HL-60/S4 treated with retinoic acid at 250 ng/mL for 4 days and 3 days (cell line): ENCODE measurements around the gene TRPC3.
"Not testable (repeated sequence)": the region's sequence is repeated elsewhere in the genome, so short reads cannot be mapped to it uniquely, and the experiment has no call there.

Source experiments
- in situ Hi-C: fragments of 300-500 bp; cut with MboI; formaldehyde crosslinking; loops from 2 replicates; pipeline ENCODE4 v1.7.0; 2022; ENCODE audit warnings: low sequenced_read_pairs

TRPC3 gene

DNA sequence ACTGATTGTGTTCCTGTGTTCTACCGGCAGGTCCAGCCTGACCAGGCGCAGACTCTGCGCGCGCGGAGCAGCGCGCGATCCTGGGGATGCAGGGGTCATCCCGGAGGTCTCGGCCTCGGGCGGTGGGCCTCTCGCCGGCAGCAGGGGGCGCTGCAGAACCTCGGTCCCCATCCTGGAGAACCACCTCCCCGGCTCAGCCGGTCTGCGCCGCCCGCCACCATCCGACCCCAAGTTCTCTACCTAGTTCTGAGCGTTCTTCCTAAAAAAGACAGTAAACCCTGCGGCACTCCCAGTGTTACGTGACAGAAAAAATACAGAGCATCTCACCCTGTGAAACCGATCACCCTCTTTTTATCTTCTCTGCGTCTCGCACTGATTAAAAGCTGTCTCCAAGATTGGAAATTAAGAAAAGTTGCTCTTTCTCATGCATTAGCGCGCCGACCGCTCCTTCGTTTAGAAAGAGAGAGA, 1.6 kb downstream of the TRPC3 start:
- in situ Hi-C loops, result no loop called here

DNA sequence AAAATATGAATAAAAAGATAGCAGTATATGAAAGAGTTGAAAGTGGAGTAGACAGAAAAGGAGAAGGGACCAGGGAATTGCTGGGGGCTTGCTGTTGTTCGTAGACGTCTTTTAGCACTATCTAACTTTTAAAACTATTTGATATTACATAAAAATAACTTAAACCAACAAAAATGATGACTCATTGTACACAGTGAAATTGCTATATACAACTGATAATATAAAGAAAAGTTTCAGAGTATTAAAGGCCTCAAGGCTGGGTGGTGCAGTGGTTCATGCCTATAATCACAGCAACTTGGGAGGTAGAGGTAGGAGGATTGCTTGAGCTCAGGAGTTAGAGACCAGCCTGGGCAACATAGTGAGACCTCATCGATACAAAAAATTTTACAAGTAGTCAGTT, 5.2 kb downstream of the TRPC3 start:
- in situ Hi-C loops, result no loop called here

GRCh38 chr4:121943941-121944340, 7.9 kb downstream of the TRPC3 start:
- in situ Hi-C loops, result no loop called here

GRCh38 chr4:121939690-121940089, 12.2 kb downstream of the TRPC3 start:
- in situ Hi-C loops, result no loop called here

DNA sequence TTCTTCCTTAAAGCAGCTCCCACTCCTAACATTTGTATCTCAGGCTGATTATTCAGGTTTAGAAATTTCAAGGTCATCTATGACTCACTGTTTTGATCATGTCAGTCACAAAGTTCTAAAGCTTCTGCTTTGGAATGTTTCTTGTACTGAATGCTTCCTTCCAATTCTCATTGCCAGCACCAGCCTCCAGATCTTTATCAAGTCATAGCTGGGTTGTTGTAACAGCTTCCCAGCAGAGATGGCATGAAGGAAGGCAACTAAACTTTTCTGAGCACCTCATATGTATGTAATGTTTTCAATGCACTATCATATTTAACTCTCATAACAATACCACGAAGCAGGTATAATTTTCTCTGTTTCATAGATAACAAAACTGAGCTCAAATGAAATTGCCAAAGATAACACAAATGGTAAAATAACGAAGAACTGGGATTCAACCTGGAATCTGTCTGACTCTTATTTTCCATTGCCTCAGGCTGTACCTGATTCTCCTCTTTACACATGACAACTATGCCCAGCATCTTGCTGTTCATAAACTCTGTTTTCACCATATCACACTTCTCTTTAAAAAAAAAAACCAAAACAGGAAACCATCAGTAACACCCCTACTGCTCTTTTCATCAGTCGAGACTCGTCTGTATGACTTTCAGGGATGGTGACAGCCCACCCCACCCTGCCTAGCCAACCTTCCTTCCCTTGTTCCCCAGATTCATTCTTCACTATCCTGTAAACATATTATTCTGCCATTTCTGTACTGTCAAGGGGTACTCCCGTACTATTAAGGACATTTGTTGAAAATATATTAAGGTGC, 13.4 kb downstream of the TRPC3 start:
- in situ Hi-C loops, result no loop called here

DNA sequence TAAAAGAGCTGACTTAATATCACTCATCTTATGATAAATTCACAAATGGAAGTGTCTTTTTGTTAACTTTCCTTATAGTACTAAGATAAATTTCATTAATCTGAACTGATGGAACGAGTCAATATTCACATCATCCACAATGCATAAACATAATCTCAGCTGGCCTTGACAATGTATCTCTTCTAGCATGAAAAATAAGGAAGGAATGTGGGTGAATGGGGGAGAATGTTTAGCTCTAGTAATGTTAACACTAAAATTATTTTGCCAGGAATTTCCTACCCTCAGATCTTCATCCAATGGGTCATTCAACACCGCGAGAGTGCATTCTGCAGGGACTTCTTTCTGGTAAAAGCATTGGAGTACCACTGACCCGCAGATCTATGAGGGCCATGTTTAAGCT, 15.8 kb downstream of the TRPC3 start:
- in situ Hi-C loops, result no loop called here

- in situ Hi-C loops, result no loop called here
Measured at GRCh38 chr4:121934635-121935034, 17.2 kb downstream of the TRPC3 start.

DNA sequence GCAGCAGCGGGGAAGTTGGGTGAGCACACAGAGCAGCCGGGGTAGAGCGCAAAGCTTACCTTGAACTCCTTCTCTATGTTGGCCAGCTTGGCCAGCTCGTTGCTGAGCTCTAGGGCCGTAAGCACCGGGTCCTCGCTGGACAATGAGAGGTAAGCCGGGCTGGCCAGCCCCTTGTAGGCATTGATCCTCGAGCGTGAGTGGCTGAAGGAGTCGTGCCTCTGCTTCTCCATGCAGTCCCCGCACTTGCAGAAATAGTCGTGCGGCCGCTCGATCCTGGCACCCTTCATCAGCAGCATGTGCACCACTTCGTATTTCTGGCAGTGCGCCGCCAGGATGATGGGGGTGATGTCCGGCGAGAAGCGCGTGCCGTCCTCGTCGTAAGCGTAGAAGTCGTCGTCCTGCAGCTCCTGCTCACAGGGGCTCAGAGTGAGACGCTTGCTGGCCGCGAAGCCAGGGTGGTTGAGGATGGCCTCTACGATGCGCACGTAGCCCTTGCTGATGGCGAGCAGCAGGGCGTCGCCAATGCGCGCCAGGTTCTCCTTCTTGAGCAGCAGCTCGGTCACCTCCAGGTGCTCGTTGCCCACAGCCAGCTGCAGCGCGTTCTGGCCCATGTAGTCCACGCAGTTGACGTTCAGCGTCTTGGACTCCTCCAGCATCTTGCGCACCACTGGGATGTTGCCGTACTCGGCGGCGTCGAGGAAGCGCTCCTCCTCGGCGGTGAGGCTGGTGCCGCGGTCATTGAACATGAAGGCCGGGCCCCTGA, 19.5 kb downstream of the TRPC3 start:
- in situ Hi-C loops, result no loop called here

GRCh38 chr4:121930304-121930703, 21.6 kb downstream of the TRPC3 start:
- in situ Hi-C loops, result no loop called here

GRCh38 chr4:121927948-121928347, 23.9 kb downstream of the TRPC3 start:
- in situ Hi-C loops, result no loop called here

- in situ Hi-C loops, result not testable (repeated sequence)
Measured at GRCh38 chr4:121926490-121926889, 25.4 kb downstream of the TRPC3 start.

- in situ Hi-C loops, result no loop called here
Measured at GRCh38 chr4:121923306-121923705, 28.6 kb downstream of the TRPC3 start.

- in situ Hi-C loops, result no loop called here
Measured at GRCh38 chr4:121913667-121914066, 38.2 kb downstream of the TRPC3 start.

DNA sequence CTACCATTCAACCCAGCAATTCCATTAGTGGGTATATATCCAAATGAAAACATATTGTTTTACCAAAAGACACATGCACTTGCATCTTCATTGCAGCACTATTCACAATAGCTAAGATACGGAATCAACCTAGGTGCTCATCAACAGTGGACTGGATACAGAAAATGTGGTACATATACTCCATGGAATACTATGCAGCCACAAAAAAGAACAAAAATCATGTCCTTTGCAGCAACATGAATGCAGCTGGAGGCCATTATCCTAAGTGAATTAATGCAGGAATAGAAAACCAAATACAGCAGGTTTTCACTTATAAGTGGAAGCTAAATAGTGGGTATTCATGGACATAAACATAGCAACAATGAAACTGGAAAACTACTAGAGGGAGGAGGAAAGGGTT, 43.5 kb downstream of the TRPC3 start:
- in situ Hi-C loops, result no loop called here

GRCh38 chr4:121900132-121900983, 51.5 kb downstream of the TRPC3 start:
- in situ Hi-C loops, result no loop called here

GRCh38 chr4:121898150-121898549, 53.7 kb downstream of the TRPC3 start:
- in situ Hi-C loops, result no loop called here

- in situ Hi-C loops, result no loop called here
Measured at GRCh38 chr4:121888134-121888533, 63.7 kb downstream of the TRPC3 start.

DNA sequence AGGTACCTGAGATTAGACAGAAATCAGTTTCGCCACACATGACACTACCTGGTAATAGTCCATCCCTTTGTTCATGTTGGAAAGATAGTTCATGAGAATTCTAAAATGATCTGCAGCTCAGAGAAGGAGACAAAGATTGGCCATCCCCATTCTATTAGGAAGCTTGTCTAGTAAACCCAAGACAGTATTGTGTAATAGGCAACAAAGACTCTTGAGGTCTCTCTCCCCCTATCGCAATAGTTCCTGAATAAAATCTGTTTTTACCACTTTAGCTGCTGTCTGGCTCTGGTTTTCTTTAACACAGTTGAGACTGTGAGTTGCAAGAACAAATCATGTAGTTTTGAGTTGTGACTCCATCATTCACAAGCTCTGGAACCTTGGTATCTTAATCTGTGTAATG, 66.7 kb downstream of the TRPC3 start:
- in situ Hi-C loops, result no loop called here

DNA sequence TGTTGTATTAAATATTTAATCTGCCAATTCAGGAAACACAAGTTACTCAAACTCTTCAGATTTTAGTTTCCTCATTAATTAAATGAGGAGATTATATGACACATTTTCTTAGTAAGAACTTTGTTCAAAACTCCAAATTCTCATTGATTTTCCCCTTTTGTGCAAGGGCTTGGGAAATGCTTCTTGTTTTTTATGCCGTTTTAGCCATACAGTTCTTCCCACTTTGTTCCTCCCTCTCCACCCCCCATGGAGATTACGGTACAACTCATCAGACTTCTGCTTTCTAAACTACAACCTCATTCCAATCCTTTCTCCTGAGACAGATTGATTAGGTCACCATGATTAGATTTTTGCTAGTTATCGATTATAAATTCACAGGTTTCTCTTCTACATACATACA, 70.7 kb downstream of the TRPC3 start:
- in situ Hi-C loops, result no loop called here

- in situ Hi-C loops, result no loop called here
Measured at GRCh38 chr4:121879135-121879534, 72.7 kb downstream of the TRPC3 start.

DNA sequence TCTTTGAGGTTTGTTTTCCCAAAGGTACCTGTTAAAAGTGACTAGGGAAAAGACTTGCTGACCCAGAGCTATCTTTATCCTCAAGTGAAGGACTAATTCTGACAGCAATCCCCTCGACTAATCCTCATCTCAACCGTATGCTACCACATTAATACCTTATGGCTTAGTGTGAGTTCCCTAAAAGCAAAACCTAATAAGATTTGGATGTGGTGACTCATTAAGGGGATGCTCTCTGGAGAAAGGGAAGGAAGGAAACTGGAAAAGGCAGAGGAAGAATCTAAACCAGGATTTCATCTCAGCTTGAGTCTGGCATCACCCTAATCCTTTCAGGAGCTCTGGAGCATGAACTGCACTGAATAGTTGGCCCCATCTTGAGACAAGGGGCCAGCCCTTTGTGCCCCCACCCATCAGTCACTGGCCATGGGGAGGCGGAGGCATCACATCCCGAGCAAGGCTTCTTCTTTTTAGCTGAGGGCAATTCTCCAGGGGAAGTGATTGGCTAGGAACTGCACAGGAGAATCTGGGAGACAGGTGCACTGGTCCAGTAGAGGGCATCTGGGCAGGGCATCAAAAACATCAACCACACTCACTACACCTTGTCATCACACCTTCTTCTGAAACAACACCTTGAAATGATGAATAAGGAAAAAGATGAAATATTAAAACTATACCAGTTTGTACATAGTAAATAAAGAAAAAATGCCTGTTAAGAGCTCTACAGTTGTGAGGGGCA, 74.7 kb downstream of the TRPC3 start:
- in situ Hi-C loops, result no loop called here
